GM18951 (cell line): Measurements from ENCODE around the gene SORL1-AS1.
A peak's percentile ranks its signal among the peaks of the same experiment; 100 is the strongest.

Experiments used
- POLR2A ChIP-seq: IDR thresholded peaks from 4 replicates; pipeline ENCODE4 v1.6.1; 2011; ENCODE audit warnings: mild to moderate bottlenecking; ENCODE audit not compliant: insufficient read length, insufficient read depth; ENCODE audit errors: extremely low read depth
- in situ Hi-C: fragments of 300-500 bp; cut with MboI; formaldehyde crosslinking; loops from one replicate; pipeline ENCODE4 v1.12.0; 2022; ENCODE audit warnings: low sequenced_read_pairs, mixed read lengths, inconsistent platforms; ENCODE audit not compliant: unreplicated experiment

The SORL1-AS1 gene

DNA sequence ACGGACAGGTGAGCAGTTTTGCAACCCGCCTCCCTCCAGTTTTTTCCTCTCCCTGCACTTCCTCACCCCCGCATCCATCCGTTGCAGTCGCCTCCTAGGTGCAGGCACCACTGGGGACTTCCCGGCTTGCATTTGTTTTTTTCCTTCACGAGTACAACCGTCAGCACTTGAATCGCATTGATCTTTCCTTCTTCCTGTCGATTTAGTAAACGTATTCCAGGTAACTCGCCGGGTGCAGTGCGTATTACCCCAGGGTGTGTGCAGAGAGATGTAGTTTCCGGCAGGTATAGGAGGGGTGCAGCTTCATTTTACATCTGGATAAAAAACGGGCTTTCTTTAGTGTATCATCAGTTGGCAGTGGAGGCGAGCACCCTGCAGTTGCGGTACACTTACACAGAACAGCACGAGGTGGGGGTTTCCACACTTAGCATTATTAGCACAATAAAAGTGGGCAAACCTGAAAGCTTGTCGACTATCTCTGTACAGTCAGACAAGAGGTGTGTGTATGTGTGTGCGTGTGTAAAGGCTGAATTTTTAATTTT, at the start of gene SORL1-AS1:
TSS of gene SORL1-AS1 (minus strand) at position 359 of the 542 bp plus-strand sequence.
- peak; percentile 41 for TF ChIP-seq POLR2A
- in situ Hi-C loops: no loop called here

DNA sequence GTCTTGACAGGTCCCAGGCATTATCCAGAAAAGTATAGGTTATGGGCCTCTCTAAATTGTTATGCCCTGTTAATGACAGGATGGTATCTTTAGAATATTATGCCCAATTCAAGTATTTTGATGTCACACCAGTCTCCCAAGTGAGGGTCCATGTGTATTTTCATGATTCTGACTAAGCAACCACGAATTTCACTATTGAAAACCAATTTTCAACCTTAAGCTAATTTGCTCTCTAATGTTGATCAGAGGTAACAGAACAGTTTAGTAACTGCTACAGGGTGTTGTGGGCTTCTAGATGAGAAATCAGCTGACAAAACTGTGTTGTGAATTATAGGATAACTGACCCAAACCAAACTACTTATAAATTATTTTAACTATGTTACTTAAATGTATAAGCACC, 48.0 kb upstream of the SORL1-AS1 start:
- in situ Hi-C loops: no loop called here
- no peak for TF ChIP-seq POLR2A

DNA sequence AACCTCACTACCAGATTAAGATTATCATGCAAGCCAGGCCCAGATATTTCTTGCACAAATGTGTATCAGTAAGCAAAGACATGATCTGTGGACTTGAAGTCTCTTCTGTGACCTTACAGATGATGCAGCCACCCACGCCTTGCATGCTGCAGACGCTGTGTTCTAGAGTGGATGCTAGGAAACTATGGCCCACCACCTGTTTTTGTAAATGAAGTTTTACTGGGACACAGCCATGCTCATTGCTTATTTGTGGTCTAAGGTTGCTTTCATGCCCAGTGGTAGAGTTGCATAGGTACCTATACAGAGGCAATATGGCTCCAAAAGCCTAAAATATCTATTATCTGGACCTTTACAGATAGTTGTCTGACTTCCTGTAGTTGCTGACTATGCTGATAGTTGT, 47.5 kb upstream of the SORL1-AS1 start:
- in situ Hi-C loops: no loop called here
- TF ChIP-seq POLR2A: no peak

DNA sequence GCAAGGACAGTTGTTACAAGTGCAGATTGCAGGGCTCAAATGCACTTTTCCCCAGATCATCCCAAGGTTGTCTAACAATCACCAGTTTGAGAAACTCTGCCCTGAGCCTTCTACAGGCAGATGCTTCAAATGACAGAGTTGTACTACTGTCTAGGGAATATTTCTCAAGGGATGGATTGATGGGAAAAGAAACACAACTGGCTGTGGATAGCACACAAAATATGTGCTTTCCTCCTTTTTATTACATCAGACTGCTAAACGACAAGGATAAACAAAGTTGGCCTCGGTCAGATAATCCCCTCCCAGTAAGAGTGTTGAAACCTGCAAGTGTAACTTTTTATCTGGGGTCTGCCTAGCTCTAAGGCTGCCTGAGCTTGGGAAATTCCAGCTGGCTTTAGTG, 46.6 kb upstream of the SORL1-AS1 start:
- in situ Hi-C loops: no loop called here
- no peak for TF ChIP-seq POLR2A

DNA sequence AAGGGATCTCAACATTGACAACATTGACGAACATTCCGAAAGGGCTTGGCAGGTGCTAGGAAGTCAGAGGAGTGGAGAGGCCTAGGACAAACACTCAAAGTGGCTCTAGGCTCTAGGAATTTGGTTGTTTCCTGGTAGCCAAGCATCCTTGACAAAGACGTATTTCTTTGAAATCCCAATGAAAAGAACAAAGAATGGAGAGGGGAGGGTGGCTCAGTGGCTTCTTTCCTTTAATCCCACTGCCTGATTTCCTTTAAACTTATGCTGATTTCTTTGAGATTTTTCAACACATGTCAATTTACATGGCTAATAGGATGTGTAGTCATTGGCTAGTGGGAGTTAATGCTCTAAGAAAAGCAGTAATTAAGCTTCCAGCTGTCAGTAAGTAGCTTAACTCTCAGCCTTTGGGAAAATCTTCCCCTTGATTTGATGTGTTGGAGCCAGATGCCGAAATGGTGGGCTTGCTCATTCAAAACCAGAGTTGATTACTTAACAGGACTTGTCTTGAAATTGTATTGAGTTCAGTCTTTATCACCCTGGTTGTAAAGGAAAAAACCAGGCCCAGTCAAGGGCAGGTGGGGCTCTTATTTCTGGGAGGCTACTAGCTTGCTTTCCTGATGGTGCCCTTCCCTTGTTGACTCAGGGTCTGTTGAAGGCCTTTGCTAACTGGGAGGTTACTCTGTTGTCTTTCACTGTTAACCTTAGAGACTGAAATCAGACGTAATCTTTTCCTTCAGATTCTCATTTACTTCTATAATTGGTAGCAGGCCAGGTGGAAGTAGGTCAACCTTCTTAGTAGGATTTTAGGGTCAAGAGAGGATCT, 44.6 kb upstream of the SORL1-AS1 start:
- in situ Hi-C loops: no loop called here
- no peak for TF ChIP-seq POLR2A

DNA sequence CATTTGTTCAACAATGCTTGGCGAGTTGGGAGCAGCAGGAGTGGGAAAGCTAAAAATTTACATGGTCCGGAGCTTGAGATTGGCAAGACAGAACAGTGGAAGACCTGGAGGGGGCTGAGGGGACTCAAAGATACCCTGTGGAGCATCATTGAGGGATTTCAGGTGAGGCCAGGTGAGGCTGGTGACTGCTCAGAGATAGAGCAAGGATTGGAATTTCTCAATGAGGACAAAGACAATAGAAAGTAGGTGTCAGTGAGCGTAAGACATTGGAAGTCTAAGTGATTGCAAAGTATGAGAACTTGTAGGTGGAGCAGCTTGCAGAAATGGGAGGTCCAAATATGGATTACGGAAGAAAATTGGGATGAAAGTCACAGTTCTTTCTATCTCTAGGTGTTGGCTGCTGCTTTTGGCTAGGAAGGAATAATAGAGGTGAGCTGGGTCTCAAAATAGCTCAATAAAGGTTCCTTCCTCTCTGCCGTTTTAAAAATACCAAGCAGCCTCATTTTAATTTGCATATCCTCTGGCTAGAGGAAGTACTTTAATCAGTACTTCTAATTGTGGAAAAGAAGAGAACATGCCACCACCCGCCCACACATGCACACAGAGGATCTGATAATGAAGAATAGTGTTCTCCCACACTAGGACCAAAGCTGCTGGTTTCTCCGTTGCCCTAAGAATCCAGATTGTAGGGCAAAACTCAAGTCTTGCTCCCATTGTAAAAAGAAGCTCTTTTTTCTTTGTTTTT, 41.8 kb upstream of the SORL1-AS1 start:
- in situ Hi-C loops: no loop called here
- TF ChIP-seq POLR2A: peak; percentile 21

DNA sequence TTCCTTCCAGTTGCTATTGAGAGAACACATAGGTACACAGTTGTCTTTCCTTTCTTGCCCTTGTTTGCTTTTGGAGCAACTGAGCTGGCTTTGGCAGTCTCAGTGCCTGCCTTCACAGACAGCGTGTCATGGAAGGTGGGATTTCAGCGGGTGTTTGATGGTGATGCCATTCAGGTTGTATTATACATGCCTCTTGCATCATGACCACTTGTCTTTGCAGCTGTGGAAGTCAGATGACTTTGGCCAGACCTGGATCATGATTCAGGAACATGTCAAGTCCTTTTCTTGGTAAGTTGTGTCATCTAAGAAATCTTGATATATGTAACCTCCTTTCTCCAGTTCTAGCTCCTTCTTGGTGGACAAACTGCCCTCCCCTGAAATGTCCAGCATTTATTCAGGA, 37.1 kb upstream of the SORL1-AS1 start:
- TF ChIP-seq POLR2A: no peak

DNA sequence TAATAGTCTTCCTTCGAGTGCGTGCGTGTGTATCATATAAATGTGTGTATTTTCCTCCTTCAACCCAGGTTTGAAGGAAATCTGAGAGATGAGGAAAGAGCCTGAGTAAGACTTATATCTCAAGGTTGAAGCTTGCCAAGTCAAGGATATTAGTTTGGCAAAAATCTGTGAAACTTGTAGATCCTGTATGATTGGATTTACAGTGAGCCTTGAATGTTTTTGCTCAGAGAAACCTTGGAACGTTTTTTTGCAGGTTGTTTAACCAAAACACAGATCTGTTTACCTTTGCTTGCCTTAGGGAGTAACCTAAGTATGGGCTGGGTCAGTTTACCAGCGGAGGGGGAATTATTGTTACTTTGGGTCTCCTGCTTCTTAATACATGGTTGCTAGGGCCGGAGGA, 35.9 kb upstream of the SORL1-AS1 start:
- in situ Hi-C loops: no loop called here

More for the DNA sequence above, 37.1 kb upstream of the SORL1-AS1 start:
- in situ Hi-C loops: no loop called here

DNA sequence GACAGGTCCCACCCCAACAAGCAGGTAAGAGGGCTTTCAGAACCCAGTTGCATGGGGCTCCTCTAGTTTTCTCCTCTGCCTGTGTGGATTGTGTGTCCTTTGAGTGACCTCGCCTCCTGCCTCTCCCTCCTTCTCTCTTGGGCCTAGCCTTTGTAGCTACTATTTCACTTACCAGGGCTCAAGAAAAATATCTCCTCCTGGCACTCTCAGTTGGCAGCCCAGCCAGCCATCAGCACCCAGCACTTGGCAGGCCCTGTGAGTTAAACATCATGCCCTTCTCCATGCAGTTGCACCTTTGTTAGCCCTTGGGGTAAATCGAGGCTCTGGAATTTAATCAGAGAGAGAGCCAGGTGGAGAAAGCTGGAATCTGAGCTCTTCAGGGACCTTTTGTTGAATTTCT, 35.4 kb upstream of the SORL1-AS1 start:
- in situ Hi-C loops: no loop called here
- no peak for TF ChIP-seq POLR2A

More for the DNA sequence above, 35.9 kb upstream of the SORL1-AS1 start:
- TF ChIP-seq POLR2A: no peak

DNA sequence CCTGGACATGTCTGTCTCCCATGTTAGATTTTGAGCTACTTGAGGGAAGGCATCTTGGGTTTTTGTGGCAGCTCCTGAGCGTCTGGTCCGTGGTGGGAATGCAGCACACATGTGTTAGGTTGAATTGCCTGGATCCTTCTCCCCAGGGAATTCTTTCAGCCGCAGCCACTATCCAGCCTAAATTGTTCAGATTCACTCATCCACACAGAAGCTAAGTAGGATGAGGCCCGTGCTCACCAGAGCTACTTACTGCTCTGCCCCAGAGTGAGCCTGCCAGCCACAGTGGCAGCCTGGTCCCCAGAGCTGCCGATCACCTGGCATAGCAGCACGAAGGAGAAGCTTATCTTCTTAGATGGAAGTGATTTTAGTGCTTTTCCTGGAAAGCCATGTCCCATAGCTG, 34.4 kb upstream of the SORL1-AS1 start:
- in situ Hi-C loops: no loop called here
- TF ChIP-seq POLR2A: no peak

DNA sequence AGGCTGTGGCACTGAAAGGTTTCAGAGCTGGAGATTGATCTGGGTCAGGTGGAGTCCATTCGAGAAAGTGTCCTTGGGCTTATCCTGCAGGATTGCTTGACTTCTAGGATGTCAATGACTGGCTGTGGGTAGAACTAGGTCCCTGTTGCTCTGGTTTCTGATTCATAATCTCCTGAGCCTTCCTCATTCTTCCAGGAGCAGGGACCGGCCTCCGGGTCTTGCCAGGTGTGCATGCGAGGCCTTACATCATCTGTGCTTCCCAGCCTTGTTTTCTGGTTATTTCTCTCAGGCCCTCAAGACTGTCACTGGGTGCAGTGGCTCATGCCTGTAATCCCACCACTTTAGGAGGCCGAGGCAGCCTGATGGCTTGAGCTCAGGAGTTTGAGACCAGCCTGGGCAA, 33.3 kb upstream of the SORL1-AS1 start:
- in situ Hi-C loops: no loop called here
- no peak for TF ChIP-seq POLR2A

DNA sequence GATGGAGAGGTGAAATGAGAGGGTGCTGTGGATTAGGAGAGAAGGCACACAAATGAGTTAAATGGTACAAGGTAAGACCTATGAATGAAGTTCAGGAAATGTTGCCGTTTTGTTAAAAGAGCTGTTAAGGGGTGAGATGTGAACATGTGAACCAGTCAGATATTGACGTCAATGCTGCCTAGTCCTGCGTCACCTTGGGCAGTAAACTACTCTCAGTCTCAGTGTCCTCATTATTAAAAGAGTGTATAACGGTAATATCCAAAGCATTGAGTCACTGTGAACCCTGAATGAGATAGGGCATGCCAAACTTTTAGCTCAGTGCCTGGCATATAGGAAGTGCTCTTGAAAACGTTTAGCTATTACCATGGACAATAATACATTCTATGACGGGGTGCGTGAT, 32.4 kb upstream of the SORL1-AS1 start:
- TF ChIP-seq POLR2A: no peak
- in situ Hi-C loops: no loop called here

DNA sequence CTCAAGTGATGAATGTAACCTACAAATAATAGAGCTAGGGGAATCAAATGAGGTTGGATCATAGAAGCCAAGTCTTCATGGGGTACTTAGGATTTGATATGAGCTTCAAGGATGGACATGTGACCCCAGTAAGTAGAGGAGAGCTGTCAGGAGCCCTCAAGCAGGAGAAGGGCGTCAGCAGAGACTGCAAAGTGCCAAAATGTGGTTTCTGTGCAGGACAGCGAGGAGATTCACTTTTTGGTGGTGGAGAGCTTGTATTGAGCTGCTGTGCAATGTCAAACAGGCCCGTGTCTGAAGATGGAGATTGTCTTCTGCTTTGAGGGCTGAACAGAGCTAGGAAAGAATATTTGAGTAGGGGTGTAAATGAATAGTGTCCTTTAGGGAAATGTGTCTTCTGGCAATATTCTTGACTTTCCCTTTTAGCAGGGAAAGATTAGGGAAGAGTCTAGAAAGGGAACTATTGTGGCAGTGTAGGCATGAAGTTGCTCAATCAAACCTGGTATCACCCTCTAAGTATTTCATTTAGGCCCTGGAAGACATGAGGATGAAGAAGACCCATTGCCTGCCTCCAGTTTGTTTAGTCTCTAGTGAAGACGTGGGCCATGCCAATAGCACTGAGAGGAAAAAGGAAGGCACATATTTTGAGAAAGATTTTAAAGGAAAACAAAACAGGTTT, 31.2 kb upstream of the SORL1-AS1 start:
- no peak for TF ChIP-seq POLR2A
- in situ Hi-C loops: no loop called here
